ENCODE measurements around the gene SELENOO.

DNA sequence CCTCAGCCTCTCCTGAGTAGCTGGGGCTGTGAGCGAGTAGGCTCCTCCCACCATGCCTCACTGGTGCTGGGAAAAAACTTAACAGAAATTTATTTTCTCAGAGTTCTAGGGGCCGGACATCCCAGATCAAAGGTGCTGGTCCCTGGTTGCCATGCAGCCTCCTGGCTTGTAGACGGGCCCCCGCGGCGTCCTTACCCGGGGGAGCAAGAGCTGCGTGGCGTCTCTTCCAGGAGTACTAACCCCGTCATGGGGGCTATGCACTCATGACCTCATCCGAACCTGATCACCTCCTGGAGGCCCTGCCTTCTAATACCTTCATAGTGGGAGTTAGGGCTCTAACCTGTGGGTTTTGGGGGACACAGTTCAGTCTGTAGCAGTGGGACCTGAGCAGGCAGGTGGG lies 12.5 kb upstream of the SELENOO start:
- TF ChIP-seq CHD2 (IDR thresholded peaks at IDR 0.05; ENCODE audit: low read length, partially characterized antibody): no peak
- TF ChIP-seq, protein P1, sequence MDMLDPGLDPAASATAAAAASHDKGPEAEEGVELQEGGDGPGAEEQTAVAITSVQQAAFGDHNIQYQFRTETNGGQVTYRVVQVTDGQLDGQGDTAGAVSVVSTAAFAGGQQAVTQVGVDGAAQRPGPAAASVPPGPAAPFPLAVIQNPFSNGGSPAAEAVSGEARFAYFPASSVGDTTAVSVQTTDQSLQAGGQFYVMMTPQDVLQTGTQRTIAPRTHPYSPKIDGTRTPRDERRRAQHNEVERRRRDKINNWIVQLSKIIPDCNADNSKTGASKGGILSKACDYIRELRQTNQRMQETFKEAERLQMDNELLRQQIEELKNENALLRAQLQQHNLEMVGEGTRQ (IDR thresholded peaks at IDR 0.05; ENCODE audit: borderline replicate concordance, low read depth, low read length): no peak
- TF ChIP-seq RXRA (IDR thresholded peaks at IDR 0.05; ENCODE audit: borderline replicate concordance, low read depth): no peak
- TF ChIP-seq, protein P2, sequence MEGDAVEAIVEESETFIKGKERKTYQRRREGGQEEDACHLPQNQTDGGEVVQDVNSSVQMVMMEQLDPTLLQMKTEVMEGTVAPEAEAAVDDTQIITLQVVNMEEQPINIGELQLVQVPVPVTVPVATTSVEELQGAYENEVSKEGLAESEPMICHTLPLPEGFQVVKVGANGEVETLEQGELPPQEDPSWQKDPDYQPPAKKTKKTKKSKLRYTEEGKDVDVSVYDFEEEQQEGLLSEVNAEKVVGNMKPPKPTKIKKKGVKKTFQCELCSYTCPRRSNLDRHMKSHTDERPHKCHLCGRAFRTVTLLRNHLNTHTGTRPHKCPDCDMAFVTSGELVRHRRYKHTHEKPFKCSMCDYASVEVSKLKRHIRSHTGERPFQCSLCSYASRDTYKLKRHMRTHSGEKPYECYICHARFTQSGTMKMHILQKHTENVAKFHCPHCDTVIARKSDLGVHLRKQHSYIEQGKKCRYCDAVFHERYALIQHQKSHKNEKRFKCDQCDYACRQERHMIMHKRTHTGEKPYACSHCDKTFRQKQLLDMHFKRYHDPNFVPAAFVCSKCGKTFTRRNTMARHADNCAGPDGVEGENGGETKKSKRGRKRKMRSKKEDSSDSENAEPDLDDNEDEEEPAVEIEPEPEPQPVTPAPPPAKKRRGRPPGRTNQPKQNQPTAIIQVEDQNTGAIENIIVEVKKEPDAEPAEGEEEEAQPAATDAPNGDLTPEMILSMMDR (IDR thresholded peaks at IDR 0.05): no peak
